ENCODE results near the gene AP2A1.
"Not testable (repeated sequence)": the region's sequence is repeated elsewhere in the genome, so short reads cannot be mapped to it uniquely, and the experiment has no call there.

Gene AP2A1

GRCh38 chr19:49766930-49767299 lies at the start of gene AP2A1:
Gene AP2A1, plus strand, starts transcription at chr19:49767001. Its CDS starts 133 bp downstream, at chr19:49767134.
- H3K27ac ChIP-seq: peak within 1 kb of the TSS; percentile 79
- no peak for TF ChIP-seq ZFX (IDR thresholded peaks at IDR 0.05; ENCODE audit: borderline replicate concordance)
- TF ChIP-seq CTCF (IDR thresholded peaks at IDR 0.05): no peak

GRCh38 chr19:49718511-49718910 lies 48.3 kb upstream of the AP2A1 start:
- no peak overlapping the region for H3K27ac ChIP-seq
- TF ChIP-seq CTCF (IDR thresholded peaks at IDR 0.05): no peak

- TF ChIP-seq ZFX (IDR thresholded peaks at IDR 0.05; ENCODE audit: borderline replicate concordance) (no peak), CTCF (IDR thresholded peaks at IDR 0.05) (no peak)
- no peak overlapping the region for H3K27ac ChIP-seq
Observed at GRCh38 chr19:49718991-49719390, 47.8 kb upstream of the AP2A1 start.

- not testable (repeated sequence) for H3K27ac ChIP-seq
Observed at GRCh38 chr19:49719420-49719819, 47.4 kb upstream of the AP2A1 start.

GRCh38 chr19:49727217-49728030 lies 39.4 kb upstream of the AP2A1 start:
- TF ChIP-seq ZFX (IDR thresholded peaks at IDR 0.05; ENCODE audit: borderline replicate concordance): no peak
- no peak for TF ChIP-seq CTCF (IDR thresholded peaks at IDR 0.05)
- no peak overlapping the region for H3K27ac ChIP-seq

GRCh38 chr19:49730166-49730565 lies 36.6 kb upstream of the AP2A1 start:
- TF ChIP-seq CTCF (IDR thresholded peaks at IDR 0.05) (no peak), ZFX (IDR thresholded peaks at IDR 0.05; ENCODE audit: borderline replicate concordance) (no peak)
- no peak overlapping the region for H3K27ac ChIP-seq

GRCh38 chr19:49738268-49738667 lies 28.5 kb upstream of the AP2A1 start:
- TF ChIP-seq CTCF (IDR thresholded peaks at IDR 0.05): no peak
- no peak for TF ChIP-seq ZFX (IDR thresholded peaks at IDR 0.05; ENCODE audit: borderline replicate concordance)
- no peak overlapping the region for H3K27ac ChIP-seq

- no peak for TF ChIP-seq CTCF (IDR thresholded peaks at IDR 0.05)
- no peak for TF ChIP-seq ZFX (IDR thresholded peaks at IDR 0.05; ENCODE audit: borderline replicate concordance)
- H3K27ac ChIP-seq: no peak overlapping the region
Observed at GRCh38 chr19:49739098-49739497, 27.7 kb upstream of the AP2A1 start.
